RPMI7951 (cell line): ENCODE data around the gene TRPM5. TPM values are rescaled to one million over a fixed set of nuclear protein-coding genes. Genes with fewer than 3 reads are reported as not detected.
"Not testable (repeated sequence)": the region's sequence is repeated elsewhere in the genome, so short reads cannot be mapped to it uniquely, and the experiment has no call there.

Experiments used
- DNase-seq: peaks from one replicate; pipeline ENCODE4 v3.0.0-alpha.2; 2012; ENCODE audit warnings: low read depth
- total RNA-seq: library from RNA; depleted of rRNA; stranded (reverse); fragments of >200 nt; shearing (Covaris generic); gene quantifications from 2 replicates; pipeline ENCODE4 v1.2.3, GENCODE V29; 2014; rRNA removed

TRPM5 gene, protein sequence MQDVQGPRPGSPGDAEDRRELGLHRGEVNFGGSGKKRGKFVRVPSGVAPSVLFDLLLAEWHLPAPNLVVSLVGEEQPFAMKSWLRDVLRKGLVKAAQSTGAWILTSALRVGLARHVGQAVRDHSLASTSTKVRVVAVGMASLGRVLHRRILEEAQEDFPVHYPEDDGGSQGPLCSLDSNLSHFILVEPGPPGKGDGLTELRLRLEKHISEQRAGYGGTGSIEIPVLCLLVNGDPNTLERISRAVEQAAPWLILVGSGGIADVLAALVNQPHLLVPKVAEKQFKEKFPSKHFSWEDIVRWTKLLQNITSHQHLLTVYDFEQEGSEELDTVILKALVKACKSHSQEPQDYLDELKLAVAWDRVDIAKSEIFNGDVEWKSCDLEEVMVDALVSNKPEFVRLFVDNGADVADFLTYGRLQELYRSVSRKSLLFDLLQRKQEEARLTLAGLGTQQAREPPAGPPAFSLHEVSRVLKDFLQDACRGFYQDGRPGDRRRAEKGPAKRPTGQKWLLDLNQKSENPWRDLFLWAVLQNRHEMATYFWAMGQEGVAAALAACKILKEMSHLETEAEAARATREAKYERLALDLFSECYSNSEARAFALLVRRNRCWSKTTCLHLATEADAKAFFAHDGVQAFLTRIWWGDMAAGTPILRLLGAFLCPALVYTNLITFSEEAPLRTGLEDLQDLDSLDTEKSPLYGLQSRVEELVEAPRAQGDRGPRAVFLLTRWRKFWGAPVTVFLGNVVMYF (N-terminal part only)
- not detected in 2 replicates for total RNA-seq

DNA sequence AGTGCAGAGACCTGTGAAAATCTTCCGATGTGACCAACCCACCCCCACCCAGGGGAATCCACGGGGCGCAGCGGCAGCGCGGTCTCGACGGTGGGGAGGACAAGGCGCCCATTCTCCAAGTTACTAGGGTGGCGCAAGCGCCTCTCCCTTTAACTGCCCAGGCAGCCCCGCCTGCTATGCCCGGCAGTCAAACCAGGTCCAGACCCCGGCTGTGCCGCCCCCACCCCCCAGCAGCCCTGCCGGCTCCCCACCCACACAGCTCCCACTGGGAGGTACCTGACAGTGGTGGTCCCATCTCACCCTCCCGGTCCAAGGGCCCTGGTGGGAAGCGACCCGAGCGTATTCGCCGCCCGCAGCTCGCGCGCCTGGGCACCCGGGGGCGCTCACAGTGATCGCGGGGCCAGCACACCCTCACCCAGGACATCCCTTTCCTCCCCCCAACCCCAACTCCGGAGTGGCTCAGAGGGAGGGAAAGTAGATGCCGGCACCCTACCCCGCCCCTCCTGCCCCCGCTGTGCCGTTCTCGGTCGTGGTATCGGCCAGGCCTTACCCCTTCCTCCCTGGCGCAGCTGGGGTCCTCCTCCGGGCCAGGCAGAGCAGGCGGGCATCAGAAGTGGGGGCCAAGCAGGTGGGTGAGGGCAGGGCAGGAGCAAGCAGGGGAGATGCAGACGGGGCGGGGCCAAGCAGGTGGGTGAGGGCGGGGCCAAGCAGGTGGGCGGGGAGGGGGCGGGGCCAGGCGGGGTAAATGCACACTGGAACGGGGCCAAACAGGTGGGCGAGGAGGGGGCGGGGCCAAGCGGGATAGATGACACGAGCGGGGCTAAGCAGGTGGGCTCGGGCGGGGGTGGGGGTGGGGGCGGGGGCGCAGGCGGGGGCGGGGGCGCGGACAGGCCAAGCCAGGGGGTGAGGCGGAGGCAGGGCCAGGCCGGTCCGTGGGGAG is at the start of gene TRPM5:
TSS of gene TRPM5 (minus strand) at position 634 of the 940 bp plus-strand sequence. CDS start 21,478 bp downstream, outside the sequence.
- DNase-seq: no peak

DNA sequence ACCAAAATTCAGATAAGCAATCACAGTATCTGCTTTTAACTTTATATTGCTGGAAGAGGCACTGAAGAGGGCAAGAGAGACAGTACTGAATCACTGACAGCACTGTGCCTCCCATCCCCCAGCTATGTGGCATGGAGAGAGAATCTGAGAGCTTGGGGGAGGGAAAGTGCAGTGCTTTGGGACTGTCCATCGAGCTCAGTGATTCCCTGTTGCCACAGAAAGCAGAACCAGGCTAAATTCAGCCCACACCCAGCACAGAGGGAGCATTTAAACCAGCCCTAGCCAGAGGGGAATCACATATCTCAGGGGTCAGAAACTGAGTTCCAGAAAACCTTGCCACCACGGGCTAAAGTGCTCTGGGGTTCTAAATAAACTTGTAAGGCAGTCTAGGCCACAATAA is 44.8 kb upstream of the TRPM5 start:
- DNase-seq: no peak

DNA sequence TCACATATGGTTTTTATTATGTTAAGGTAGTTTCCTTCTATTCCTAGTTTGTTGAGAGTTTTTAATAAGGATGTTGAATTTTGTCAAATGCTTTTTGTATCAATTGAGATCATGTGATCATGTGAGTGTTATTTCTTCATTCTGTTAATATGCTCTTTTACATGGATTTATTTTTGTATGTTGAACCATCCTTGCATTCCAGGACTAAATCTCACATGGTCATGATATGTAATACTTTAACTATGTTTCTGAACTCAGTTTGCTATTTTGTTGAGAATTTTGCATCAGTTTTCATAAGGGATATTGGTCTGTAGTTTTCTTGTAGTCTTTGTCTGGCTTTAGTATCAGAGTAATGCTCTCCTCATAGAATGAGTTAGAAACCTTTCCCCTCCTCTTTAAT is 43.7 kb upstream of the TRPM5 start:
- DNase-seq: no peak

DNA sequence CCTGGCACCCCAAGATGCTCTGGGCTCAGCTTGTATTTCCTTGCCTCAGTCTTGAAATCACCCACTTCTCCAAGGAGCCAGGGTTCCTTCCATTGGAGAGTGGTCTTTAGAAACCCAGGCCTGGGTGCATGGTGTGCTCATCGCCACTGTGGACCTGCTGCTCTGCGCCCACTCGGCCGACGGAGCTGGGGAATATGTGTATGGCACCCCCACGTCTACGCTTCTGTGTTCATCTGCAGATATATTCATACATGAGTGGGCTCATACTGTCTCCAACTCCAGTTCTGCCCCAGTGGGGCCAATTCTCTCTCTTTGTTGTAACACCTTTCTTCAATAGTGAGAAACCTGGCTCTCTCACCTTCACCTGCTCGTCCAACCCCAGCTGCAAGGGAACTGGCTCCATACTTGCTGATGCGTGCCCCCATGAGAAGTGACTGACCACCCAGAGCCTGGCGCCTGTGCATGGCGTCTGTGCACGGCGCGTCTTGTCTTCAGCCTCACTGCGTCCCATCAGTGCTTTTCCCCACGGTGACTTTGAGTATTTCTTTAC is 40.3 kb upstream of the TRPM5 start:
- no peak for DNase-seq

DNA sequence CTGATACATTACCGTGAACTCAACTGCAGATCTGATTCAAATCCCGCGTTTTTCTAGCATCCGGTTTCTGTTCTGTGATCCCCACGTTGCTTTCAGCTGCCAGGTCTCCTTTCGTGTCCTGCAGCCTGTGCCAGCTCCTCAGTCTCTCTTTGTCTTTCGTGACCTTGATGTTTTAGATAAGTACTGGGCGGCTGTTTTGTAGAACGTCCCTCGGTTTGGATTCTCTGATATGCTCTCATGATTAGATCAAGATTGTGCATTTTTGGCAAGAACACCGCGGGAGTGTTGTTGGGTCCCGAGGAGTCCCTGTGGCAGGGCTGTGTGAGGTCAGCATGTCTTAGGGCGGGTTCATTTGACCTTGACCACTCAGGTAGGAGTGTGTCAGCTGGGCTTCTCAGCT is 39.1 kb upstream of the TRPM5 start:
- DNase-seq: no peak

DNA sequence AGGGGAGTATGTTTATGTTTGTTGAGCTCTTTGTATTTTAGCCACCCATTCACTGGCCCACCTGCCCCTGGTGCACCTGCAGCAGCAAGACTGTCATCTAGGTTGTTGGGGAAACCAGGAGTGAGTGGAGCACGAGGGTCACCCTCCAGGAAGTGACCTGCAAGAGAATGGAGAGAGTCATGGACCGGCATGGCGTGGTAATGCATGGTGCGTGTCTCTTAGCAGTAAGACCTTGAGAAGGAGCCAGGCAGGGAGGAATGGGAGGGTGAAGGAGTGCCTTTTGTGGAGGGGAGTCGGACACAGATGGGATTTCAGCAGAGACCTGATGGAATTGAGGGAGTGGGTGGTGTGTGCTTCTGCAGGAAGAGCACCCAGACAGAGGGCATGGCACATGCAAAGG is 38.4 kb upstream of the TRPM5 start:
- DNase-seq: no peak

DNA sequence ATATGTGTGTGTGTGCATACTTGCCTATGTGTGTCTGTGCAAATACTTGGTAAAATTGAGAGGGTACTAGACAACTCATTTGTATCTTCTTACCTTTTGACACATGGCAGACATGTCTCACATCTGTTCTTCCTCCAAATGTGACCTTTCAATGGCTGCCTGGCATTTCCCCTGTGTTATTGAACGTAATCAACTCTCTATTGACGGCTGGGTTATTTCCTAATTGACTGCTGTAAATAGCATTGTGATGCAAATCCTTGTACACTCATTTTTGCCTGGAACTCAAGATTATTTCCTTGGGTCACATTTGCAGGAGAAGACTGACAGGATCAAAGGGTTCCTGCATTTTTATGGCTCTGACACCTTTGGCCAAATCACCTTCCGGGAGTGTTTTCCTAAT is 37.9 kb upstream of the TRPM5 start:
- DNase-seq: no peak

DNA sequence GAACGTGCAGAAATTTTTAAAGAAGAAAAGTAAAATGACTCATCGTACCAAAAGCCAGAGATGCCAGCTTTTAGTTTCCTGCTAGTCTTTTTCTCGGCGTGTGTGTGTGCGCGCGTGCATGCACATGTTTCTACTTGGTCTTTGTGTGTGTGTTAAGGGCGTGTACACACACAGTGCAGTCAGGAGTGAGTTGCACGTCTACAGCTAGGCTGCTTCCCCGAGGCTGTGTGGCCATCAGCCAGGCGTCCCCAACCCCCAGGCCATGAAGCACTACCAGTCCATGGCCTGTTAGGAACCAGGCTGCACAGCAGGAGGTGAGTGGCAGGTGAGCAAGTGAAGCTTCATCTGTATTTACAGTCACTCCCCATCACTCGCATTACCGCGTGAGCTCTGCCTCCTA is 36.9 kb upstream of the TRPM5 start:
- no peak for DNase-seq

DNA sequence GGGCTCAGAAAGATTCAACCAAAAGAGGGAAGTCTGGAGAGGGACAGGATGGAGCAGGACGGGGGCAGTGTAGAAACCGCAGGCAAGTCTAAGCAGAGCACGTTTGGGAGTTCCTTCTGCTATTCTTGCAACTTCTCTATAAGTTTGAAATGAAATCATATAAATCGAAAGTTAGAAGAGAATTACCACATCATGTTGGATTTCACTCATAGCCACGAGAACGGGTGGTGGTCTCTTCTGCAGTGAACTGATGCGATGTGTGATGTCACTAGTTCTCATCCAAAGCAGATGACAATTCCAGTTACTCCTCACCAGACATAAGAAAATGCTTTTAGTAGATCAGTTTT is 36.5 kb upstream of the TRPM5 start:
- no peak for DNase-seq

DNA sequence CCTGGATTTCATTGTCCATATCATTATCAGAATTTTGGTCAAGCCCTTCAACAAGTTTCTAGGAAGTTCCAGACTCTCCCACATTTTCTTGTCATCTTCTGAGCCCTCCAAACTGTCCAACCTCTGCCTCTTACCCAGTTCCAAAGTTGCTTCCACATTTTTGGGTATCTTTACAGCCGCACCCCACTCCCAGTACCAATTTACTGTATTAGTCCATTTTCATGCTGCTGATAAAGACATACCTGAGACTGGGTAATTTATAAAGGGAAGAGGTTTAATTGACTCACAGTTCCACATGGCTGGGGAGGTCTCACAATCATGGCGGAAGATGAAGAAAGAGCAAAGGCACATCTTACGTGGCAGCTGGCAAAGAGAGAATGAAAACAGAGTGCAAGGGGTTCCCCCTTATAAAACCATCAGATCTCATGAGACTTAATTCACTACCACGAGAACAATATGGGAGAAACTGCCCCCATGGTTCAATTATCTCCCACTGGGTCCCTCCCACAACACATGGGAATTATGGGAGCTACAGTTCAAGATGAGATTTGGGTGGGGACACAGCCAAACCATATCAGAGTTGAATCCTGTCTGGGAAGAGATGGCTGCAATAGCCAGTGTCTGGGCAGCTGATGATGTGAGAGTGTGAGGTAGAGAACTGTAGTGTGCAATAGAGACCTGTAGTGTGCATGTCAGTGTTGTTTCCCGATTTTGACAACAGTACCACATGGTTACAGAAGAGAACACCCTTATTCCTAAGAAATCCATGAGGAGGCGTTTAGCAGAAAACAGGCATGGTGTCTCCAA is 36.0 kb upstream of the TRPM5 start:
- not testable (repeated sequence) for DNase-seq

DNA sequence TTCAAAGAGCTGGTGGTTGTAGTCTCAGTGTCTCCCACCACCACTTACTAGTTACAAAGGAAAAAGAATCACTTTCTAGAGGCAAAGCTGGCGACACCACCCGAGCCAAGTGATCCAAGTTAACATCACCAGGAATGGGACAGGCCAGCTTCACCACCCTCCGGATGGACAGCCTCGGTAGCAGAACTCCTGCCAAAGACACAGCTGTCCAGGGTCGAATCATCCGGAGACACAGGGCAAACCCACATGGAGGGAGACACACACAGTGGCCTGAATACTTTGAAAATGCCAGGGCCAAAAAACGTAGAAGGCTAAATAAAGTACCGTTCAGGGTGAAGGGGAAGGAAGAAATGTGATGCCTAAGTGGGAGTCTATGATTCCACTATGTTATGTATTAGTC is 33.6 kb upstream of the TRPM5 start:
- no peak for DNase-seq

DNA sequence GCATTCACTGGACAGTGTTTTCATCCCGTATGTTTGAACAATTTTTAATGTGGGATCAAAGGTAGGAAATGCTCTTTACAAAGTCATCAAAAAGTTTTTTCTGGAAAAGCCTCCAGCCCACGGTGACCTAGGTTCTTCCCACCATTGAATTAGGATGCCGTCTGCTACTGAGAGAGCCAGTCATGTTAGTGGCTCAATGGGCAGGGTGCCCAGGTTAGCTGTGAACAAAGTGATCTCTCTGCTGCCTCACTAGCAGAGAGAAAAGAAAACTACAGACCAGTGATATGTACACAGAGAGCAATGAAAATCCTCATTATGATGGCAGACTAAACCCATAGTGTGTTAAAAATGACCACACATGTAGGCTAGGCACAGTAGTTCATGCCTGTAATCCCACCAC is 32.9 kb upstream of the TRPM5 start:
- DNase-seq: no peak

DNA sequence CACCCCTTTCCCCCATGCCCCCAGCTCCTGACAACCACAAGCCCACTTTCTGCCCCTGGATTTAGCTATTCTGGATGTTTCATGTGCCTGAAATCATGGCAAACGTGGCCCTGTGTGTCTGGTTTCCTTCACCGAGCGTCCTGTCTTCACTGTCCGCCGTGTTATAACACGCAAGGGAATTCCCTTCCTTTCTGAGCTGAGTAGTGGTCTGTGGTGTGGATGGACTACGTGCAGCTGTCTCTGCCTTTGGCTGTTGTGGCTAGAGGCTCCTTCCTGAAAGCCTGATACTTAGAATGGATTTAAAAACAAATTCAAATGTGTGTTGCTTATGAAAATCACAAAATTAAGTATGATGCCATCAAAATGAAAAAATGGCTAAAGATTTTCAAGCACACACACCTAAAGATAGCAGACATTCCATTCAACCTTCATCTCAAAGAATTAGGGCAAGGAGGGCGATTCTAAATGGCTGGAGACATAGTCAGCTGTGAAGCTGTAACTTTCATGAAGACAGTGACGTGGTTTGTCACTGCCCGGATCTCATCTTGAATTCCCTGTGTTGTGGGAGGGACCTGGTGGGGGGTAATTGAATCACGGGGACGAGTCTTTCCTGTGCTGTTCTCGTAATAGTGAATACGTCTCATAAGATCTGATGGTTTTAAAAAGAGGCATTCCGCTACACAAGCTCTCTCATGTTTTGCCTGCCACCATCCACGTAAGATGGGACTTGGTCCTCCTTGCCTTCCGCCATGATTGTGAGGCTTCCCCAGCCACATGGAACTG is 31.0 kb upstream of the TRPM5 start:
- DNase-seq: no peak

DNA sequence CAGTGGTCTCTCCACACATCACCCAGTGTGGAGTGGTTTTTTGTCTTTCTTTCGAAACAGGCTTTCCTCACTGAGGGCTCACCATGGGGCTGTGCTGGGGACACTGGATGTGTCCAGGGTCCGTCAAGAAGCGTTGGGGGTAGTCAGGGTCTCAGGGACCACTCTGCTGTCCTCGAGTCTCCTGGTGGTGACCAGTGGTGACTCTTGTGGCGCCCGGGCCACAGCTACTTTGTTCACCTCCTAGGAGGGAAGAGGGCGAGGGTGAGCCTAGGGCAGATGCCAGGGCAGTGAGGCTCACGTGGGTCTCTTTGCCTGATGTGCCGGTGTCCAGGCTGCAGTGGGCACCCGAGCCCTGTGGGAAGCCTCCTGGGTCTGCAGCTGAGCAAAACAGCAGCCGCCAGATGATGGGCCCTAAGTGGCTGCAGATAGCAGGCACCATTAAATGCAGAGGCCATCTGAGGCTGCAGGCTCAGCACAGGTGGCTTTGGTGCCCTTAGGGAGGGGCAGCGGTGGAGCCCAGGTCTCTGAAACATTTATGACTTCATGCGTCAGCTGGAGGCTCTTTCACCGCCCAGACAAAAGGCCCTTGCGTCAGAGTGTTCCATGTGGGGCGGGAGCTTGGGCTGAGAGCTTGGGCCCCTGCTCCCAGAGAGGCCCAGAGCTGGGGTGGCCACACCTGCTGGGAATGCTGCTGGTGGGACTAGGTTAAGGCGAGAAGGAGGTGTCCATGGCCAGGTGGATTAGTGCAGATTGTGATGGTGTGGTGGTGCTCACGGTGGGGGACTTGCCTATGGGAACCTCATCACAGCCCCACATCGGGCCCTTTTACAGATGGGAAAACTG is 30.0 kb upstream of the TRPM5 start:
- no peak for DNase-seq

DNA sequence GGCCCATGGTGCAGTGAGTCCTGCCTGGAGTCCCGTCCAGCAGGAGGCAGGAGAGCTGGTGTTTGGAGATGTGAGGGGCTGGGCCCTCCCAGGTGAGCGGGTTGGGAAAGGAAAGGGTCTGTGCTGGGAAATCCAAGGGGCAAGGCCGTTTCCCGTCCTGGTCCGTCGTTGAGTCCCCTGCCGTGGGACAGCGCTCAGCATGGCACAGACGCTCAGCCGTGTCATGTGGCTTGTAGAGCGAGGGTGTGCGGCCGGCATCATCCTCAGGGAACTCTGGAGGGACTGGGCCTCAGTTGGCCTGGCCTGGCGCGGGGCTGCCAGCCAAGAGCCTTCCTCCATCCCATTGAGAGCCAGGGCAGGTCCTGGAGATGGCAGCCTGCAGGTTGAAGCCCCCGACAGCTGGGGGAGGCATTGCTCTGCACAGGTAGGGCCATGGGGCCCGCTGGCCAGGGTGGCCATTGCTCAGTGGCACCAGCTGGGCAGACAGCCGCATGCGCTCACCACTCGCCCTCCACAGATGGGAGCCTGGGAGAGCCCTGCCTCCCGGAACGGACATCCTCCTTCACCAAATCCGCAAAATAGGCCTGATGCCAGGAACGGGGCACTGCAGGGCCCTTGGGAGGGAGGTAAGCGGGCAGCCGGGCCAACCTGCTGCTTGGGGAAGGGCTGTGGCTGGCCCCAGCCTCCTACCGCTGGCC is 29.2 kb upstream of the TRPM5 start:
- no peak for DNase-seq

DNA sequence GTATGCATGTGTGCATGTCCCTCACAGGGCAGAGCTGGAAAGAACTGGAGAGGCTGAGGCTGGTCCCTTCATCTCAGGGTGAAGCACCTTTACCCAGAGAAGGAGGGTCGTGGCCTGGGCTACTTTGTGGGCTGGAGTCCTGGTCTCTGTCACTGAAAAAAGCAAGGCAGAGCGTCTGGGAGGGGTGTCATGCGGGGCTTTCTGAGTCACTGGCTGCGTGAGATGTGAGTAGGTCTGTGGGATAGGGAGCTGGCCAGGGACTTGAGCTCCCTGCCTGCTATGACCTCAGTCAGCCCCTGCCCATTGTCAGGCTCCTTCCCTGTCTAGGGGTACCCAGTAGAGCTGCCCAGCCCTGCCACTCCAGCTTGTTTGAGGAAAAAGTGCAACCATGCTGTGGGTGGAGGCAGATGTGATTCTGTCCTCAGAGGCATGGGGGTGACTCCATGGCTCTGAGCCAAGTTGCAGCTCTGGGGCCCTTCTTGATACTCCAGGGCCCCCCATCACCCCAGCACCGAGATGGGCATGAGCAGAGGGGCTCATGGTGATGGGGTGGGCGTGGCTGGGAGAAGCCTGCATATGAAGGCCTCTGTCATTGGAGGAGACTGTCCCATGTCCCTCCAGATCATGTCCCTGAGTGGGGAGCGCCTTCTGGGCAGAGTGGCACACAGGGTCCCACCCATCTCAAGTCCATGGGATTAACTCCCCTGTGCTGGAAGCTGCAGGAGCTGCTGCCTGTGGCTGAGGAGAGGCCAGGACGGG is 28.3 kb upstream of the TRPM5 start:
- DNase-seq: no peak

DNA sequence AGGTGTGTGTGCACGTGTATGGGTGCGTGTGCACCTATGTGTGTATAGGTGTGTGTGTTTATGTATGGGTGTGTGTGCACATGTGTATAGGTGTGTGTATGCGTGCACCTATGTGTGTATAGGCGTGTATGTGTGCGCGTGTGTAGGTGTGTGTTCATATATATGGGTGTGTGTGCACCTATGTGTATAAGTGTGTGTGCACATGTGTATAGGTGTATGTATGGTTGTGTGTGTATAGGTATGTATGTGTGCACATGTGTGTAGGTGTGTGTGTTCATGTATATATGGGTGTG is 27.4 kb upstream of the TRPM5 start:
- DNase-seq: no peak
